ENCODE results near the gene TNIK. TPM values are rescaled to one million over a fixed set of nuclear protein-coding genes. Genes with fewer than 3 reads are reported as not detected.
"Not testable (repeated sequence)": the region's sequence is repeated elsewhere in the genome, so short reads cannot be mapped to it uniquely, and the experiment has no call there.

Gene TNIK
- total RNA-seq, 1 donor from 2014 or later: 2.5 TPM

GRCh38 chr3:171123915-171124314, 336.3 kb downstream of the TNIK start:
- Mint-ChIP-seq H3K4me1 (no peaks in the 10 kb centered on the region), H3K9me3 (no peaks in the 10 kb centered on the region), H3K36me3 (ENCODE audit: low read depth) (no peaks in the 10 kb centered on the region), H3K27me3 (no peaks in the 10 kb centered on the region), H3K27ac (no peak overlapping the region), H3K4me3 (no peak overlapping the region)
- CTCF ChIA-PET: no interaction called here
- ATAC-seq (ENCODE audit: low read depth) (no peak), DNase-seq (no peak)
- POLR2A ChIA-PET: no interaction called here
- no peak for TF ChIP-seq CTCF (IDR thresholded peaks at IDR 0.05)
- intact Hi-C loops (cut with micrococcal nuclease): no loop called here

DNA sequence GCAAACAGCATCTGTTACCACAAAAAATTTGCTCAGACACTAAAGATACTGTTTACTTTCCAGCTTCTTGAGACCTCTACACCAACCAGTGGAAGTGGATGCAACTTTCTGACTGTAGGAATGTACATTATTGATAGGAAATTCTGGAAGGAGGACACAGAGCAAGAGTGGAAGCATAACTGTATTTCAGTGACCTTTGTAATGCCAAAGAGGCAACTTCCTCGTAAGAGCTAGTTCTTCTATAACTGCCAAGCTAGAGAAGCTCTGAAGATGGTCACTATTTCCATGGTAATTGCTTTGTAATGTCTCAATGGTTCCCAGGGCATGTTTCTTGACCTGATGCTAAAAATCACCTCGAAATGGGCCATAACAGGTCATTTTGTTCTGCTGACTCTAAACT, 337.3 kb downstream of the TNIK start:
- no peak overlapping the region for H3K27ac Mint-ChIP-seq
- H3K27me3 Mint-ChIP-seq: no peaks in the 10 kb centered on the region
- no peak for TF ChIP-seq CTCF (IDR thresholded peaks at IDR 0.05)
- H3K4me3 Mint-ChIP-seq: no peak overlapping the region
- CTCF ChIA-PET: no interaction called here
- no peaks in the 10 kb centered on the region for H3K9me3 Mint-ChIP-seq
- H3K36me3 Mint-ChIP-seq (ENCODE audit: low read depth): no peaks in the 10 kb centered on the region
- DNase-seq (no peak), ATAC-seq (ENCODE audit: low read depth) (no peak)
- POLR2A ChIA-PET: no interaction called here
- no peaks in the 10 kb centered on the region for H3K4me1 Mint-ChIP-seq
- intact Hi-C loops (cut with micrococcal nuclease): no loop called here

- no peaks in the 10 kb centered on the region for H3K27me3 Mint-ChIP-seq
- no peaks in the 10 kb centered on the region for H3K36me3 Mint-ChIP-seq (ENCODE audit: low read depth)
- ATAC-seq (ENCODE audit: low read depth): no peak
- intact Hi-C loops (cut with micrococcal nuclease): no loop called here
- CTCF ChIA-PET: no interaction called here
- DNase-seq: no peak
- H3K9me3 Mint-ChIP-seq: no peaks in the 10 kb centered on the region
- no peaks in the 10 kb centered on the region for H3K4me1 Mint-ChIP-seq
- POLR2A ChIA-PET: no interaction called here
- H3K27ac Mint-ChIP-seq: no peak overlapping the region
- no peak for TF ChIP-seq CTCF (IDR thresholded peaks at IDR 0.05)
- H3K4me3 Mint-ChIP-seq: no peak overlapping the region
Observed at GRCh38 chr3:171122240-171122639, 338.0 kb downstream of the TNIK start.

- ChIA-PET POLR2A (no interaction called here), CTCF (no interaction called here)
- intact Hi-C loops (cut with micrococcal nuclease): no loop called here
- Mint-ChIP-seq H3K4me1 (no peaks in the 10 kb centered on the region), H3K27ac (no peak overlapping the region), H3K36me3 (ENCODE audit: low read depth) (no peaks in the 10 kb centered on the region), H3K4me3 (no peak overlapping the region), H3K9me3 (no peaks in the 10 kb centered on the region), H3K27me3 (no peaks in the 10 kb centered on the region)
- TF ChIP-seq CTCF (IDR thresholded peaks at IDR 0.05): no peak
- DNase-seq (no peak), ATAC-seq (ENCODE audit: low read depth) (no peak)
Observed at GRCh38 chr3:171121801-171122200, 338.4 kb downstream of the TNIK start.

- POLR2A ChIA-PET; CTCF ChIA-PET; H3K4me3 Mint-ChIP-seq; H3K9me3 Mint-ChIP-seq; H3K4me1 Mint-ChIP-seq; H3K27me3 Mint-ChIP-seq; DNase-seq; H3K27ac Mint-ChIP-seq; ATAC-seq (ENCODE audit: low read depth); intact Hi-C loops (cut with micrococcal nuclease); H3K36me3 Mint-ChIP-seq (ENCODE audit: low read depth): not testable (repeated sequence)
Observed at GRCh38 chr3:171119402-171119801, 340.8 kb downstream of the TNIK start.

DNA sequence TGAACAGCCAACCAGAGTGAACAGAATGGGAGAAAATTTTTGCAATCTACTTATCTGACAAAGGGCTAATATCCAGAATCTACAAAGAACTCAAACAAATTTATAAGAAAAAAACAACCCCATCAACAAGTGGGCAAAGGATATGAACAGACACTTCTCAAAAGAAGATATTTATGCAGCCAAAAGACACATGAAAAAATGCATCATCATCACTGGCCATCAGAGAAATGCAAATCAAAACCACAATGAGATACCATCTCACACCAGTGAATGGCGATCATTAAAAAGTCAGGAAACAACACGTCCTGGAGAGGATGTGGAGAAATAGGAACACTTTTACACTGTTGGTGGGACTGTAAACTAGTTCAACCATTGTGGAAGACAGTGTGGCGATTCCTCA, 341.2 kb downstream of the TNIK start:
- H3K9me3 Mint-ChIP-seq; ATAC-seq (ENCODE audit: low read depth); intact Hi-C loops (cut with micrococcal nuclease); DNase-seq; H3K4me1 Mint-ChIP-seq; H3K27ac Mint-ChIP-seq; POLR2A ChIA-PET; H3K4me3 Mint-ChIP-seq; H3K36me3 Mint-ChIP-seq (ENCODE audit: low read depth); CTCF ChIA-PET; H3K27me3 Mint-ChIP-seq: not testable (repeated sequence)
